GM23248 (cell line): ENCODE data around the gene CX3CL1. TPM values are rescaled to one million over a fixed set of nuclear protein-coding genes. Genes with fewer than 3 reads are reported as not detected.

Experiments
- DNase-seq: peaks from one replicate; pipeline ENCODE4 v3.0.0-alpha.2; 2015
- H2AFZ ChIP-seq: fragments of 200-600 bp; sonication (generic); 2 replicates; pipeline ENCODE4 v1.6.1; 2016; ENCODE audit warnings: antibody characterized with exemption
- H3F3A ChIP-seq: fragments of 200-600 bp; sonication (generic); 2 replicates; pipeline ENCODE4 v1.6.1; 2016; ENCODE audit warnings: mild to moderate bottlenecking, antibody characterized with exemption, mixed run types; ENCODE audit not compliant: insufficient read depth
- H3K27ac ChIP-seq: fragments of 200-600 bp; sonication (generic); 2 replicates; pipeline ENCODE4 v1.5.1; 2016; ENCODE audit warnings: mild to moderate bottlenecking
- H3K27me3 ChIP-seq: fragments of 200-600 bp; sonication (generic); replicated peaks from 2 replicates; pipeline ENCODE4 v1.6.1; 2016; ENCODE audit warnings: mild to moderate bottlenecking; ENCODE audit not compliant: insufficient read depth
- H3K36me3 ChIP-seq: fragments of 200-600 bp; sonication (generic); 2 replicates; pipeline ENCODE4 v1.6.1; 2016; ENCODE audit warnings: low read depth, mild to moderate bottlenecking
- H3K4me1 ChIP-seq: fragments of 200-600 bp; sonication (generic); 2 replicates; pipeline ENCODE4 v1.6.1; 2016; ENCODE audit warnings: mild to moderate bottlenecking; ENCODE audit not compliant: insufficient read depth
- H3K4me2 ChIP-seq: fragments of 200-600 bp; sonication (generic); one replicate; pipeline ENCODE4 v1.6.1; 2016; ENCODE audit warnings: mild to moderate bottlenecking; ENCODE audit not compliant: unreplicated experiment
- H3K4me3 ChIP-seq: fragments of 200-600 bp; sonication (generic); 2 replicates; pipeline ENCODE4 v1.5.1; 2016; ENCODE audit warnings: mild to moderate bottlenecking
- H3K79me2 ChIP-seq: fragments of 200-600 bp; sonication (generic); 2 replicates; pipeline ENCODE4 v1.6.1; 2016; ENCODE audit warnings: mild to moderate bottlenecking; ENCODE audit not compliant: insufficient read depth
- H3K9ac ChIP-seq: fragments of 200-600 bp; sonication (generic); 2 replicates; pipeline ENCODE4 v1.6.1; 2016; ENCODE audit warnings: mild to moderate bottlenecking
- H3K9me2 ChIP-seq: fragments of 200-600 bp; sonication (generic); 2 replicates; pipeline ENCODE4 v1.6.1; 2016; ENCODE audit warnings: mixed run types, mild to moderate bottlenecking, moderate library complexity; ENCODE audit not compliant: insufficient read depth
- H3K9me3 ChIP-seq: fragments of 200-600 bp; sonication (generic); one replicate; pipeline ENCODE4 v1.6.1; 2017; ENCODE audit warnings: low read depth
- H4K20me1 ChIP-seq: fragments of 200-600 bp; sonication (generic); 2 replicates; pipeline ENCODE4 v1.6.0; 2016; ENCODE audit not compliant: insufficient read depth
- EZH2 ChIP-seq: fragments of 200-600 bp; sonication (generic); IDR thresholded peaks from 2 replicates; pipeline ENCODE4 v1.6.1; 2018; ENCODE audit warnings: antibody characterized with exemption, mild to moderate bottlenecking; ENCODE audit not compliant: insufficient read depth, poor library complexity, severe bottlenecking
- EZH2phosphoT487 ChIP-seq: fragments of 200-600 bp; sonication (generic); IDR thresholded peaks from 2 replicates; pipeline ENCODE4 v1.6.1; 2018; ENCODE audit warnings: antibody characterized with exemption, moderate library complexity, mild to moderate bottlenecking, low read depth; ENCODE audit not compliant: insufficient read depth
- whole genome bisulfite sequencing, 2 experiments: methylation state at CpG; one replicate each; pipeline ENCODE4 v1.1.6; 2015 to 2017; ENCODE audit warnings: low lambda C conversion rate in 2 of 2, low coverage in 1 of 2; ENCODE audit errors: missing lambda C conversion rate in 2 of 2; 5-methylcytosine and 5-hydroxymethylcytosine counted together
- in situ Hi-C: fragments of 300-500 bp; cut with MboI; formaldehyde crosslinking; loops from 2 replicates; pipeline ENCODE4 v1.15.0; 2020
- polyA plus RNA-seq: library from polyadenylated mRNA; unstranded; fragments of >200 nt; fragmentation: Nextera tagmentation; extraction: Ambion mirVana; gene quantifications from 2 replicates; pipeline ENCODE4 v1.2.1, GENCODE V29; 2016
- total RNA-seq: library from RNA; depleted of rRNA; stranded (reverse); fragments of >200 nt; shearing (Covaris generic); gene quantifications from 2 replicates; pipeline ENCODE4 v1.2.3, GENCODE V29; 2014

Gene CX3CL1
- total and polyA plus RNA-seq, 2 experiments from 2014 or later: not detected

DNA sequence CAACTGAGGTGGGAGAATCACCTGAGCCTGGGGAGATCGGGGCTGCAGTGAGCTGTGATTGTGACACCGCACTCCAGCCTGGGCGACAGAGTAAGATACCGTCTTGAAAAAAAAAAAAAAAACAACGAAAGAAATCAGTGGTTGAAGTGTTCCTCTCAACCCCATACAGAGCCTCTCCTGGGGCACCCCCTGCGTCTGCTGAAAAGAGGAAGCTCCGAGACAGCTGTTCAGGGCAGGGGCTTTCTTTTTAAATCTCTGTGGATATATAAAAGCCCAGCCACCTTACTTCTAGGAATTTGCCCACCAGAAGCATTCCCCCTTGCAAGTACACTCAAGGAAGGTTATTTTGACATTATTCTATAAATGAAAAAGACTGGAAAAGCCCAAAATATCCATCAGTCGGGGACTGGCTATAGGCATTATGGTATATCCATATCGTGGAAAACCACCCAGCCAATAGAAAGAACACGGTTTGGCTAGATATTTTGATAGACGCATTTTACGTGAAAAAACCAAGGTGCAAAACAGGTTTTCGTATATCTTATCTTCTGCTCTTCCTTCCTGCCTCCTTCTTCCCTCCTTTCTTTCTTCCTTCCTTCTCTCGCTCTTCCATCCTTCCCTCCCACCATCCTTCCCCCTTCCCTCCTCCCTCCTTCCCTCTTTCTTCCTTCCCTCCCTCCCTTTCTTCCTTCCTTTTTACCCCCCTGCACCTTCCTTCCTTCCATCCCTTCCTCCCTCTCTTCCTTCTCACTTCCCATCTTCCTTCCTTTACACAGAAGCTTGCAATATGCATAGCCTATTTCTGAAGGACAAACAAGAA is 22.9 kb upstream of the CX3CL1 start:
- peaks cover 54% of the 10 kb centered on the region for H3K27me3 ChIP-seq

DNA sequence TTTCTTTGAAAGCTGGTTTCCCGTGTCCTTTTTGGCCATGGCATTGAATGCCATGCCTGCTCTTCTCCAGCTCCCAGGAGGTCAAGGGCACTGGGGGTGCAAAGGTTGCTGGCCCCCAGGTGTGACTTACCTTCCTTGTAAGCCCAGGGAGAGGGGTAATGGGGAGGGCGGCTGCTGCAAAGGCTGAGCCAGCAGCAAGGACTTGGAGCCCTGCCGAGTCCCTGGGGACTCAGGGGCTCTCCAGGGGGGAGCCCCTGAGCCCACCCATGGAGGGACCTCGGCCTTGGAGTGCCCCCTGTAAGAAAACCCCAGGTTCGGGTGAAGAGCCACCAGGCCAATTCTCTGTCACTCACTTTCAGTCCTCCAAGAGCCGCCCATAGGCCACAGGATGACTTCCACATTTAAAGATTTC is 19.6 kb upstream of the CX3CL1 start:
- Histone ChIP-seq H3K36me3 (no peaks in the 10 kb centered on the region), H3K79me2 (no peaks in the 10 kb centered on the region), H3K9me2 (no peaks in the 10 kb centered on the region), H2AFZ (no peak overlapping the region), H3K9me3 (no peaks in the 10 kb centered on the region), H3K4me2 (no peak overlapping the region), H3K4me1 (no peaks in the 10 kb centered on the region), H4K20me1 (no peaks in the 10 kb centered on the region), H3K27ac (no peak overlapping the region), H3K27me3 (peaks cover 31% of the 10 kb centered on the region), H3F3A (no peaks in the 10 kb centered on the region), H3K9ac (no peak overlapping the region), H3K4me3 (no peak overlapping the region)
- DNase-seq: no peak
- TF ChIP-seq EZH2: no peak
- TF ChIP-seq EZH2phosphoT487: no peak
- in situ Hi-C loops: no loop called here
- 48 to 51% methylated on average over 6 of the region's 6 CpGs for WGBS, 2 experiments

More for the DNA sequence above, 22.9 kb upstream of the CX3CL1 start:
- Histone ChIP-seq H2AFZ (no peak overlapping the region), H3K4me1 (no peaks in the 10 kb centered on the region), H3K4me2 (no peak overlapping the region), H4K20me1 (no peaks in the 10 kb centered on the region), H3F3A (no peaks in the 10 kb centered on the region), H3K9me2 (no peaks in the 10 kb centered on the region), H3K4me3 (no peak overlapping the region), H3K79me2 (no peaks in the 10 kb centered on the region), H3K9ac (no peak overlapping the region), H3K9me3 (no peaks in the 10 kb centered on the region), H3K27ac (no peak overlapping the region), H3K36me3 (no peaks in the 10 kb centered on the region)
- 40 to 49% methylated on average over 14 of the region's 14 CpGs for WGBS, 2 experiments
- in situ Hi-C loops: no loop called here
- DNase-seq: no peak
- TF ChIP-seq EZH2 (no peak), EZH2phosphoT487 (no peak)

DNA sequence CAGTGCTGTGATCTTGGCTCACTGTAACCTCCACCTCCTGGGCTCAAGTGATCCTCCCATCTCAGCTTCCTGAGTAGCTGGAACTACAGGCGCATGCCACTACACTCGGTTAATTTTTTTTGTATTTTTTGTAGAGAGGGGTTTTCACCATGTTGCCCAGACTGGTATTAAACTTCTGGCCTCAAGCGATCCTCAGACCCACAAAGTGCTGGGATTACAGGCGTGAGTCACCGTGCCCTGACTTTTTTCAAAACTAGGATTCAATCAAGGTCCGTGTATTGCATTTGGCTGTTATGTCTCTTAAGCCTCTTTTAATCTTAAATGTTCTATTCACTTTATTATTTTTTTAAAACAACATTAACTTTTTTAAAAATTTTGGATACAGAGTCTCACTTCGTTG is 18.0 kb upstream of the CX3CL1 start:
- Histone ChIP-seq H3K4me2 (no peak overlapping the region), H4K20me1 (no peaks in the 10 kb centered on the region), H3K36me3 (no peaks in the 10 kb centered on the region), H3K79me2 (no peaks in the 10 kb centered on the region), H3F3A (no peaks in the 10 kb centered on the region), H3K9me3 (no peaks in the 10 kb centered on the region), H2AFZ (no peak overlapping the region), H3K9ac (no peak overlapping the region), H3K4me1 (no peaks in the 10 kb centered on the region), H3K27ac (no peak overlapping the region), H3K27me3 (peaks cover 21% of the 10 kb centered on the region), H3K4me3 (no peak overlapping the region), H3K9me2 (no peaks in the 10 kb centered on the region)
- TF ChIP-seq EZH2 (no peak), EZH2phosphoT487 (no peak)
- in situ Hi-C loops: no loop called here
- no peak for DNase-seq
- 82 to 87% methylated on average over 7 of the region's 7 CpGs for WGBS, 2 experiments

DNA sequence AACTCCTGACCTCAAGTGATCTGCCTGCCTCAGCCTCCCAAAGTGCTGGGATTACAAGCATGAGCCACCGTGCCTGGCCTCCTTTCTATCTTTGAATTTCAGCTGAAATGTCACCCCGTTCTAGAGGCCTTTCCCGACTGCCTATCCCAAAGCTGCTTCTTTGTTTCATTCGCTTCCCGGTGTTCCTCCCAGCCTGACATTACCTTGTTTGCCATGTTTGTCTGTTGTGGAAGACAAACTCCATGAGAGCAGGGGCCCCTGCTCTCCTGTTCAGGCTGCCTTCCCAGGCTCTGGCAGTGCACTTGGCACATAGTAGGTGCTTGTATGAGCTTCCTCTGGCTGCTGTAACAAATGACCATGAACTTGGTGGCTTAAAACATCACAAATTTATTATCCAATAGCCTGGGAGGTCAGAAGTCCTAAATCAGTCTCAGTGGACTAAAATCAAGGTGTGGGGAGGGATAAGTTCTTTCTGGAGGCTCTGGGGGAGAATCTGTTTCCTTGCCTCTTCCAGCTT is 16.3 kb upstream of the CX3CL1 start:
- 66 to 67% methylated on average over 5 of the region's 5 CpGs for WGBS, 2 experiments
- H3K4me2 ChIP-seq: no peak overlapping the region
- no peaks in the 10 kb centered on the region for H3K9me3 ChIP-seq
- DNase-seq: no peak
- H3K4me3 ChIP-seq: no peak overlapping the region
- in situ Hi-C loops: no loop called here
- no peak overlapping the region for H2AFZ ChIP-seq
- no peaks in the 10 kb centered on the region for H3K9me2 ChIP-seq
- no peak overlapping the region for H3K9ac ChIP-seq
- no peaks in the 10 kb centered on the region for H4K20me1 ChIP-seq
- TF ChIP-seq EZH2: no peak
- TF ChIP-seq EZH2phosphoT487: no peak
- H3F3A ChIP-seq: no peaks in the 10 kb centered on the region
- no peaks in the 10 kb centered on the region for H3K79me2 ChIP-seq
- no peak overlapping the region for H3K27ac ChIP-seq
- peaks cover 12% of the 10 kb centered on the region for H3K27me3 ChIP-seq
- no peaks in the 10 kb centered on the region for H3K36me3 ChIP-seq
- no peaks in the 10 kb centered on the region for H3K4me1 ChIP-seq
